ENCODE measurements around the gene C8G.

C8G gene

DNA sequence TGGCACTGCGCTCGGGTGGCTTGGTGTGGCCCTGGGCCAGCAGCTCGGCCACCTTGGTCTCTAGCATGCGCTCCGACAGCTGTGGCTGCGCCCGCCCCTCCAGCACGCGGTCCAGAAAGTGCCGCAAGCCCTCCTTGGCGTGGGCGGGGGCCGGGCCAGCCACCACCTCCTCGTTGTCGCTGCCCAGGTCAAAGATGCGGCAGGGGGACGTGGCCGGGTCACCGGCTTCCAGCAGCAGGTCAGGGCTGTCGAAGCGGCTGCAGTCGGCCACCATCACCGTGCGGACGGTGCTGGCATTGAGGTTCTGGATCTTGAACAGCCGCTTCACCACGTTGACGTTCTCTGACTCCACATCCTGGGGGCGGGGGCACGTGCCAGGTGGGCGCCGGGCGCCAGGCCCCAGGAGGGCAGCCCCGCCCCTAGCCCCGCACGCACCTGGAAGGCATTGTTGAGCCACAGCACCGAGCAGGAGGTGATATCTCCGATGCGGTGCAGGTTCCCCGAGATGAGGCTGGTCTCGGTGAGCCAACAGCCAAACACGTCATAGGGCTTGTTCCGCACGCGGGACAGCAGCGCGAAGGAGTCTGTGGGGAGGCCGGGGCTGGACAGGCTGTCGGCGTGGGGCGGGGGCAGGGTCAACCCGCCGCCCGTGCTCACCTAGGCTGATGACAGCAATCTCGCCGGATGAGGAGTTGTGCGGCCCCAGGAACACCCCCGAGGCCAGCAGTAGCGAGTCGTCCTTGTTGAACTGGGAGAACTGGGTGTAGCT lies 2.7 kb upstream of the C8G start:
- DNase-seq, result no peak

DNA sequence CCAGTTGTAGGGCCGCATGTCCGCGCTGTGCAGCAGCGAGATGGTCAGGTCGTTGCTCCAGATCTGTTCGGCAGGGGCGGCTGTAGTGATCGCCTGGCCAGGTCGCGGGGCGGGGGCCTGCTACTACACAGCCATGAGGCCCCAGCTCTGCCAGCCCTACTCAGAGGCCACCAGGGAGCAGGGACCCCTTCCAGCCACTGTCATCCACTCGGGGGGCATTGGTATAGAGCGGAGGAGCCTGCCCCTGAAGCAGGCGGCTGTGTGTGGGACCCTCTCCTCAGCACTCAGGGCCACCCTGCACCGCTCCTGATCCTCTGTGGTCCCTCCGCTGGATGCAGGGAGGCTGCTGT lies 2.2 kb upstream of the C8G start:
- DNase-seq, result no peak

- DNase-seq, result peak in 1 of 2 experiments; percentile 39
Measured at GRCh38 chr9:136943291-136944211, 1.5 kb upstream of the C8G start.

GRCh38 chr9:136944212-136944518 lies 878 bp upstream of the C8G start:
- DNase-seq, result peak in 1 of 2 experiments; percentile 71

DNA sequence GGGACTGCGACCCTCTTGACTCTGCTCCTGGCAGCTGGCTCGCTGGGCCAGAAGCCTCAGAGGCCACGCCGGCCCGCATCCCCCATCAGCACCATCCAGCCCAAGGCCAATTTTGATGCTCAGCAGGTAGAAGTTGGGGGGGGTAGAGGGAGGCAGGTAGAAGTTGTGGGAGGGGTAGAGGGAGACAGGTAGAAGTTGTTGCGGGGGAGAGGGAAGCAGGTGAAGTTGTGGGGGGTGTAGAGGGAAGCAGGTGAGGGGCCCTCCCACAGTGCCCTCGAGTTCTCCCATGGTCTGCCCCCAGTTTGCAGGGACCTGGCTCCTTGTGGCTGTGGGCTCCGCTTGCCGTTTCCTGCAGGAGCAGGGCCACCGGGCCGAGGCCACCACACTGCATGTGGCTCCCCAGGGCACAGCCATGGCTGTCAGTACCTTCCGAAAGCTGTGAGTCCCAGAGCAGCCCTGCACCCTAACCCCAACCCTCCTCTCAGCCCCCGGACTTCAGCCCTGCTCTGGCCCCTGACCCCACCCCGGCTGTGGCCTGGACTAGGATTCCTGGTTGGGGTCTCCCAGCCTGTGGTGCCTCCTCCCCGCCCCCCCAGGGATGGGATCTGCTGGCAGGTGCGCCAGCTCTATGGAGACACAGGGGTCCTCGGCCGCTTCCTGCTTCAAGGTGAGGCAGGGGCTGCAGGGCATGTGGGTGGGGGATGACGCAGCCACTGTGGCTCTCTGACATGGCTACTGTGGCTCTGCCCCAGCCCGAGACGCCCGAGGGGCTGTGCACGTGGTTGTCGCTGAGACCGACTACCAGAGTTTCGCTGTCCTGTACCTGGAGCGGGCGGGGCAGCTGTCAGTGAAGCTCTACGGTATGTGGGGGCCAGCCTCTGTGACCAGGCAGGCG lies 537 bp downstream of the C8G start:
- no peak for DNase-seq

DNA sequence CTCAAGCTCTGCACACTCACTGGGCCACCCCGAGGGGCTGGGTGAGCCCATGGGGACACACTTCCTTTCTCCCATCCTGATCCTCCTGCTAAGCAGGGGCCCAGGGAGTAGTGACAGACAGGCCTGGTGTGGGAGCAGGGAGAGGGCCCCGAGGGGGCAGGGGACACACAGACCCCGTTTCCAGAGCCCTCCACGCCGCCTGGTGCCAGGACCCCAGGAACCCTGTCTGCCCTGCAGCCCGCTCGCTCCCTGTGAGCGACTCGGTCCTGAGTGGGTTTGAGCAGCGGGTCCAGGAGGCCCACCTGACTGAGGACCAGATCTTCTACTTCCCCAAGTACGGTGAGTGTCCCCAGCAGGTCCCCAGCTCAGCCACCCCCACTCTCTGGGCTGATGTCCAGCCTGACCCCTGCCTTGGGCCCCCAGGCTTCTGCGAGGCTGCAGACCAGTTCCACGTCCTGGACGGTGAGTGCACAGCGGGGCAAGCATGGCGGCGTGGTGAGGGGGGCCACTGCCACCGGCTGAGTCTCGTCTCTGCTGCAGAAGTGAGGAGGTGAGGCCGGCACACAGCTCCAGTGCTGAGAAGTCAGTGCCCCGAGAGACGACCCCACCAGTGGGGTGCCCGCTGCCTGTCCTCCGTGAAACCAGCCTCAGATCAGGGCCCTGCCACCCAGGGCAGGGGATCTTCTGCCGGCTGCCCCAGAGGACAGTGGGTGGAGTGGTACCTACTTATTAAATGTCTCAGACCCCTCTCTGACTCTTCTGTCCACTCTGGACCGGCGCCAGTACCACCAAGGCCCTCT lies 1.4 kb downstream of the C8G start:
- DNase-seq, result no peak

DNA sequence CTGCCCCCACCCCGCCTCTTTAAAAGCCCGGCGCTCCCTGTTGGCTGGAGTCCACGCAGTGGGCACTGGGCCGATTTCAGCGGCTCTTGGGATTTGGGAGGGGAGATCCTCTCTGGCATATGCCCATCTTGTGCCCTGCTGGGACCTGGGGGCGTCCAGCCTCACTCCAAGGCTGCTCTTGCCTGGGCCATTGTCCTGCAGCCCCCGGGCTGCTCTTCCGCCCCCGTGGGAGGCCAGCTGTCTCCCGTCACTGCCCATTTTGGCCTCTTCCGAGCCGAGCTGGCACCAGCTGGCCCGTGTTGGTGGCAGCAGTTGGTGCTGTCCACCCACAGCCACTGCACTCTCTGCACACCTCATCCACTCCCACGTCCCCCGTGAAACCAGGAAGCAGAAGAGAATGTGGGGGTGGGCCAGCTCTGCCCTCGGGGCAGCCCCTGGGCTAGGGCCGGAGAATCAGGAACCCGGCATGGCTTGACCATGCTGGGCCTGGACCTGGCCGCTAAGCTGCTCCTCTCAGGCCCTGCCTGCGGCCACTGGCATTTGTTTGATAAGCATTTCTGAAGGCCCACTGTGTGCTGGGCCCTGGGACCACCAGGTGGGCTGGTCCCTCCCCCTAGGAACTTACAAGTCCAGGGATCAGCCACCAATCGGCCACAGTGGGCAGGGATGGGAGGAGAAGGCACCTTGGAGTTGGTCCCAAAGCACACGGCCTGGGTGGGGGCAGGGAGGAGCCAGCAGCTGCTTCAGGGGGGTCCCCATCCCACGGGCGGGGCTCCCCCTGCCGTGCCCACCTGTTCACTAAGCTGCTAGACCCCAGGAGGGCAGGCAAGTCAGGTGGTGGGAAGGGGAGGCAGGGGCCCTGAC lies 2.2 kb downstream of the C8G start:
- no peak for DNase-seq

DNA sequence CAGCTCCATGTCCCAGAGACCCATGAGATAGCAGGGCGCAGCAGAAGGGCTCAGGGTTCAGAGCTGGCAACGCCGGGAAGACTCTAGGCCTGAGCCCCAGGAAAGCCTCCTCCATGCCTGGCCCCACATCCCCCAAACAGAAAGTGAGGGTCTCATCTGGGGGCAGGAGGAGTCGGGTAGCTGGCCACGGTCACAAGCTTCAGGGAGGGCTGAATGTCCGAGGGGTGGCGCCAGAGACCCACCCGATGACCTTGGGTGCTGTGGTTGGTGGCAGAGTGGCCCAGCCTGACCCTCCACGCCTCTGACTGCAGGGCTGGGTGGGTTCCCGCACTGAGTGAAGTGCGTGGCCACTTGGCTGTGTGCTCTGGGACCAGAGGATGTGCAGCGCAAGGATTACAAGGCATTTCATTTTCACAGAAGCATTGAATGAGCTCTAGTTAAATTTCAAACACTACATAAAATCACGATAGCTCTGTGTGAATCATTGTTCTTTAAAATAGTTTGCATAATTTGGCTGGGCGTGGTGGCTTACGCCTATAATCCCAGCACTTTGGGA lies 3.0 kb downstream of the C8G start:
- DNase-seq, result peak in 1 of 2 experiments; percentile 29

DNA sequence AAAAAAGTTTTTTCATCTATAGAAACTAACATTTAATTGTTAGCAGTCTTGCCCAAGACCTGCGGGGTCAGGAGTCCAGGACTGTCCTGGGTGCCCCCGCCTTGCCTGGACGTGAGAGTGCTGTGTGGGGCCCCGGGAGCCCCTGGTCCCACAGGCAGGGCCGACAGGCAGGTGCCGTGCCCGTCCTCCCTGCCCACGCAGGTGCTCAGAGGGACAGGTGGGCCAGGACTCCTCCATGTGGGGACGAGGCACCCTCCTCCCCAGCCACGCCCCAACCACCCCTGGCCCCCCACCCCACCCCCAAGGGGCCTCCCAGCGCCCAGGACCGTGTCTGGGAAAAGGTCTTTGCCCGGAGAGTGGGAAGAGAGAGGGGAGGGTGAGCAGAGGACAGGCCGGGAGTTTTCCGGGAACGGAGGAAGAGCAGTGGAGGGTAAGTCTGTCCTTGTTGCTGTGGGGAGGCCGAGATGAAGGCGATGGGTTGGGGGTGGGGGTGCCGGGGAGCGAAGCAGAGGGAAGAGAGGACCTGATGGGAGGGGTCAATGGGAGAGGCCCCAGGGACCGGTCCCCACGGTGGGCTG lies 4.3 kb downstream of the C8G start:
- peak in 1 of 2 experiments; percentile 74 for DNase-seq

DNA sequence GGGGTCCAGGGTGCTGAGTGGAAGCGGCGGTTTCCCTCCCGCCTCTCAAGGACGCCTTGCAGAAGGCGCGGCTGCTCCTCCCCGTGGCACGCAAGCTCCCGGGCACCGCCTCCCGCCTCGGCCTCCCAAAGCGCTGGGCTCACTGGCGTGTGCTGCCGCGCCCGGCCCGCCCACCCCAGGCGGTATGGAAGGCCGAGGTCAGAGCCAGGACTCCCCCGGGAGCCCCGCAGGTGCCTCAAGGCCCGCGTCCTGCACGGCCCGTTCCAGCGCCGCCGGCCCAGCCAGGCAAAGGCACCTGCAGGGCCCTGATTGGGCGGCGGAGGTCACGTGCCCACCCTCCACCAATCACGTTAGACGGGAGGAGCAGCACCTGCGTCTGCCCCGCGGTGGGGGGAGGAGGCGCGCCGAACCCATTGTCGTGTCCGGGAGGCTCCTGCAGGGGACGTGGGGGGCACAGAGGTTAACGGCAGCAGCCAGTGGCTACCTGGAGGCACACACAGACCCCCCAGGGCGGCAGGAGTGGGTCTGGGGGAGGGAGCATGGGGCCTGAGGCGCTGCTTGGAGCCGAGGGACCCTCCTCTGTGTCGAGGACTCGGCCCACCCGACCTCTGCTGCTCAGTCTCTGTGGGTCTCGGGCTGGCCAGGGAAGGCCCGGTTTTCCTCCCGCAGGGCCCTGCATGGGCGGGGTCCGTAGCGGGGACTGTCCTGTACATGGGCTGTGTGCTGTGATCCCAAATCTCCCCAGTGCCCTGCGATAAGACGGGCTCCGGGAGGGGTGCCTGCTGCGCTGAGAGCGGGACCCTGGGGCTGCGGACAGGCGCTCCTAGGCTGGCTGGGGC lies 5.0 kb downstream of the C8G start:
- DNase-seq, result peak; percentile 77 to 95

- no peak for DNase-seq
Measured at GRCh38 chr9:136950656-136951276, 5.7 kb downstream of the C8G start.

DNA sequence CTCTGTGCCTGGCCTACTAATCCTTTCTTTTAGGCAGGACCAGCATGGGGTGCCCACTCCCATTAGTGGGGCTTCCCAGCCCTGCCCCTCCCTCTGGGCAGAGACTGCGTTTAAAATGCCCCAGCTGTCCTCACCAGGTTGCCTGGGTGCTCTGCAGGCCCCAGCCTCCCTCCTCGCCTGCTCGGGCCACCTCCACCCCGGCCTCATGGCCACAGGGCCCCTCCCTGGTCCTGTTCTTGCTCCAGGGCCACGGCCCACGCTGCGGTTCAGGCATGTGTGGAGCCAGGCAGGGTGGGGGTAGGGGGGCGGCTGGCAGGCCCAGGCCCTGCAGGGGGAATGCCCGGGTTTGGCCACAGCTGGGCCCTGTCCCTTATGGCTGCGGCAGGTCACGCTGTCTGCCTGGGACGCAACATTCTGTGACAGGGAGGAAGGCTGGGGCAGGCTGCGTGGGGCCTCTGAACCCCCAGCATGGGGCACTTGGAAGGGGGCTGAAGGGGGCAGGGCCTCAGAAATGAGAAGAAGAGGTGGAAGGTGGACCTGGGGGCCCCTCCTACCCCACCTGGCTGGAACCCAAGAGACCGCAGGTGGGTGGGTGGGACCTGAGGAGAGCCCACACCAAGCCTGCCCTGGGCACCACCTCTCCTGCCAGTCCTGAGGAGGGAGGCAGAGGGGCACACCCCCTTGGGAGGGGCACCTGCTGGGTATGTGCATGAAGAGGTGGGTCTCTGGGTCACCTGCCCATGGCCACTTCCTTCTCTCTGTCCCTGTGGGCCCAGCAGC lies 6.7 kb downstream of the C8G start, which contains the start of gene LCN12:
TSS of gene LCN12 (plus strand) at position 733 of the 780 bp plus-strand sequence. CDS start 55 bp downstream, outside the sequence.
- no peak for DNase-seq

GRCh38 chr9:136952321-136952850 lies 7.3 kb downstream of the C8G start:
- DNase-seq, result no peak

DNA sequence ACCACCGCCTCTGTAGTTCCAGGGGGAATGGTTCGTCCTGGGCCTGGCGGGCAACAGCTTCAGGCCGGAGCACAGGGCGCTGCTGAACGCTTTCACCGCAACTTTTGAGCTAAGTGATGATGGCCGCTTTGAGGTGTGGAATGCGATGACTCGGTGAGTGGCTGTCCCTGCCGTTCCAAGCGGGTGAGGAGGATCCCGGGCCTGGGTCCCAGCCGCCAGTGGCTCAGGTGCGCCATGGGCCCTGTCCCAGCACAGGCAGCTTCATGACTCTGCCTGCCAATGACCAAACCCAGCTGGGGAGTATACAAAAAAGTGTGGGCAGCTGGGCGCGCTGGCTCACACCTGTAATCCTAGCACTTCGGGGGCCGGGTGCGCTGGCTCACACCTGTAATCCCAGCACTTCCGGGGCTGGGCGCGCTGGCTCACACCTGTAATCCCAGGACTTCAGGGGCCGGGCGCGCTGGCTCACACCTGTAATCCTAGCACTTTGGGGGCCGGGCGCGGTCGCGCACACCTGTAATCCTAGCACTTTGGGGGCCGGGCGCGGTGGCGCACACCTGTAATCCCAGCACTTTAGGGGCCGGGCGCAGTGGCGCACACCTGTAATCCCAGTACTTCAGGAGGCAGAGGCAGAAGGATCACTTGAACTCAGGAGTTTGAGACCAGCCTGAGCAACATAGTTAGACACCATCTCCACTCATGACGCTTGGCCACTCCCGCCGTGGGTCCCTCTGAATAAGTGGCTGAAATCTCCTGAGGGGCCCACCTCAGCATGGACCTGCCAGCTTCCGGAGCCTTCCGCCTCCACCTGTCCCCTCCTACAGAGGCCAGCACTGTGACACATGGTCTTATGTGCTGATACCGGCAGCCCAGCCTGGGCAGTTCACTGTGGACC lies 8.1 kb downstream of the C8G start:
- no peak for DNase-seq

DNA sequence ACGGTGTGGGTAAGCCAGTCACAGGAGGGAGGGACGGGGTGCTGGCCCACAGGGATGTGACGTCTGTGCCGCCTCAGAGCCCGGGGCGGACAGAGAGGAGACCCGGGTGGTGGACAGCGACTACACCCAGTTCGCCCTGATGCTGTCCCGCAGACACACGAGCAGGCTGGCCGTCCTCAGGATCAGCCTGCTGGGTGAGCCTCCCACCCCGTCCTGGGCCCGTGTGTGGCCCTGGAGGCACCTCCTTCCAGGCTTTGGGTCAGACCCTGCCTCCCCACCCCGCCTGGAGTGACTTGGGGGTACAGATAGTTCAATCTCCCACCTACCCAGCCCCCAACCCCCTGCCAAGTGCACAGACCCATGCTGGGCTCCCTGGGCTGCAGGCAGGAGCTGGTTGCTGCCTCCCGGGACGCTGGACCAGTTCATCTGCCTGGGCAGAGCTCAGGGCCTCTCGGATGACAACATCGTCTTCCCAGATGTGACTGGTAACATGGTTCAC lies 8.8 kb downstream of the C8G start:
- no peak for DNase-seq

DNA sequence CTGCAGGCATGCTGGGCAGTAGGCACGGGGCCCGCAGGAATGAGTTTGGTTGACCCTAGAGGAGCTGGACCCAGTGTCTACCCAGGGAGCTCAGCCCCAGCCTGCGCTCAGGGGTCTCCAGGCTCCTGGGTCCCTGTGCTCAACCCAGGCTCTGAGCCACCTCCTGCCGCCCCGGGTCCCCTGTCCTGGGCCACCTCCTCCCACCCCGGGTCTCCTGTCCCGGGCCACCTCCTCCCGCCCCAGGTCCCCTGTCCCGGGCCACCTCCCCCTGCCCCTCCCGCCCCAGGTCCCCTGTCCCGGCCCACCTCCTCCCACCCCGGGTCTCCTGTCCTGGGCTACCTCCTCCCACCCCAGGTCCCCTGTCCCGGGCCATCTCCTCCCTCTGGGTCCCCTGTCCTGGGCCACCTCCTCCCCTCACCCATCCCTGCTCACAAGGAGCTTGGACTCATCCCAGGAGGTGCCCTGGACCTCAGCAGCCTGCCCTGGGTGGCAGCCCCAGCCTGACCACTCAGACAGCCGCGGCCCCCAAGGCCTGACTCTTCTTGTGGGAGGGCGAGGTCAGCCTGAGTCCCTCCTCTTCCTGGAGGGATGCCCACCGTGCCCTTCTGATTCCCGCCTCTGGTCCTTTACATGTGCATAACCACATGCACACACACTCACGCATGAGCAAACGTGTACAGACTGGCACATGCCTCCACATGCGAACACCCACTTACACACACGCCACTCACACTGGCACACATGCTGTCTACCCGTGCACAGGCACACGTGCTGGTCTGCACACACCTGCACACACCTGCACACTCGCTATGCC lies 9.4 kb downstream of the C8G start:
- DNase-seq, result no peak

All from NCI-H526 (cell line).